HCT116 (cell line): ENCODE measurements around the gene TEAD1. TPM values are rescaled to one million over a fixed set of nuclear protein-coding genes. Genes with fewer than 3 reads are reported as not detected.

ENCODE experiments used
- ATAC-seq: fragments of 200-7000 bp; cut with Tn5 transposase; 2 replicates; pipeline ENCODE4 v1.9.1; 2020; ENCODE audit warnings: mild to moderate bottlenecking, moderate library complexity
- BruUV-seq: library from RNA; stranded (reverse); fragments of 400-500 nt; replicated peaks from 2 replicates; lab custom pipeline; 2021; lab: Mats Ljungman, UMichigan
- CTCF ChIA-PET: fragments of 300-600 bp; sonication (Branson Sonifier 250); formaldehyde crosslinking; loops from one replicate; lab custom pipeline; 2021; ENCODE audit warnings: antibody characterized with exemption; lab: Charles Lee
- POLR2A ChIA-PET: fragments of 300-600, 350-600 bp; sonication (Branson Sonifier 250); formaldehyde crosslinking; loops from one replicate; lab custom pipeline; 2021; ENCODE audit warnings: antibody characterized with exemption; lab: Charles Lee
- RAD21 ChIA-PET, 2 experiments: fragments of 300-600 bp; sonication (Branson Sonifier 250); formaldehyde crosslinking; loops; one replicate each; lab custom pipeline; 2023; ENCODE audit warnings: low total read pairs in 2 of 2; ENCODE audit not compliant: uncharacterized antibody in 2 of 2, unreplicated experiment in 2 of 2, low non-redundant PET in 1 of 2; lab: Charles Lee
- DNase-seq: peaks from one replicate; pipeline ENCODE4 v3.0.0-alpha.2; 2010; ENCODE audit warnings: low read depth, low spot score
- H2AFZ ChIP-seq: fragments of 200-600 bp; shearing (Covaris generic), sonication (generic); 2 replicates; pipeline ENCODE4 v1.6.1; 2017; ENCODE audit warnings: low read depth, mixed run types, mixed read lengths, antibody characterized with exemption, low read length; ENCODE audit not compliant: poor library complexity, severe bottlenecking
- H3K27ac ChIP-seq: 2 replicates; pipeline ENCODE4 v1.5.1; 2012; ENCODE audit warnings: low read depth, low read length
- H3K27me3 ChIP-seq: fragments of 200-600 bp; sonication (generic); 2 replicates; pipeline ENCODE4 v1.6.1; 2016; ENCODE audit warnings: mixed run types, low read length, mixed read lengths; ENCODE audit not compliant: insufficient read depth
- H3K36me3 ChIP-seq, 2 experiments: fragments of 200-500 bp in 1 of 2; fragments of 200-600 bp in 1 of 2; sonication (Bioruptor generic) in 1 of 2; sonication (generic) in 1 of 2; 2 replicates each; pipeline versions ENCODE4 v1.5.1 to v1.6.1; 2014 to 2016; ENCODE audit warnings: low read length in 2 of 2, inconsistent platforms in 1 of 2, mixed read lengths in 1 of 2, mixed run types in 1 of 2; ENCODE audit not compliant: insufficient read depth in 2 of 2, control insufficient read depth in 1 of 2
- H3K4me1 ChIP-seq, 2 experiments: fragments of 200-600 bp in 1 of 2; sonication (generic) in 1 of 2; 2 replicates each; pipeline versions ENCODE4 v1.5.1 to v1.6.1; 2012 to 2017; ENCODE audit warnings: low read length in 2 of 2, inconsistent platforms in 1 of 2, mild to moderate bottlenecking in 1 of 2, mixed read lengths in 1 of 2, mixed run types in 1 of 2, moderate library complexity in 1 of 2; ENCODE audit not compliant: insufficient read depth in 2 of 2, control insufficient read depth in 1 of 2
- H3K4me2 ChIP-seq: fragments of 200-600 bp; sonication (generic); 2 replicates; pipeline ENCODE4 v1.6.1; 2017; ENCODE audit warnings: mixed run types, low read length, mixed read lengths
- H3K4me3 ChIP-seq, 2 experiments: fragments of 200-600 bp in 1 of 2; sonication (generic) in 1 of 2; replicated peaks in 1 of 2; 2 replicates each; pipeline ENCODE4 v1.5.1; 2011 to 2016; ENCODE audit warnings: low read length in 2 of 2, control low read depth in 1 of 2, low read depth in 1 of 2, mild to moderate bottlenecking in 1 of 2, mixed read lengths in 1 of 2, mixed run types in 1 of 2
- H3K79me2 ChIP-seq: fragments of 200-600 bp; sonication (generic); 2 replicates; pipeline ENCODE4 v1.6.1; 2017; ENCODE audit warnings: mild to moderate bottlenecking, mixed run types, low read length, moderate library complexity, mixed read lengths; ENCODE audit not compliant: insufficient read depth
- H3K9ac ChIP-seq: fragments of 200-600 bp; sonication (generic); 2 replicates; pipeline ENCODE4 v1.6.1; 2016; ENCODE audit warnings: low read length, mixed read lengths
- H3K9me2 ChIP-seq: fragments of 200-600 bp; sonication (generic), shearing (Covaris generic); 2 replicates; pipeline ENCODE4 v1.6.1; 2017; ENCODE audit warnings: mixed run types, mild to moderate bottlenecking, moderate library complexity; ENCODE audit not compliant: insufficient read depth
- H3K9me3 ChIP-seq, 2 experiments: fragments of 200-500 bp in 1 of 2; fragments of 200-600 bp in 1 of 2; sonication (Bioruptor generic) in 1 of 2; sonication (generic) in 1 of 2; 2 replicates each; pipeline ENCODE4 v1.6.1; 2014 to 2017; ENCODE audit warnings: low read length in 2 of 2, mixed read lengths in 2 of 2, inconsistent platforms in 1 of 2, low read depth in 1 of 2, mild to moderate bottlenecking in 1 of 2, mixed run types in 1 of 2, moderate library complexity in 1 of 2; ENCODE audit not compliant: control insufficient read depth in 1 of 2, insufficient read depth in 1 of 2
- H4K20me1 ChIP-seq: fragments of 200-600 bp; sonication (generic), shearing (Covaris generic); 2 replicates; pipeline ENCODE4 v1.6.1; 2017; ENCODE audit warnings: mixed run types, mild to moderate bottlenecking, moderate library complexity; ENCODE audit not compliant: insufficient read depth
- ATF3 ChIP-seq: IDR thresholded peaks from 2 replicates; pipeline ENCODE4 v1.6.1; 2012
- CBX3 ChIP-seq: IDR thresholded peaks from 2 replicates; pipeline ENCODE4 v1.6.1; 2012; ENCODE audit warnings: low read depth
- ELF1 ChIP-seq: IDR thresholded peaks from 2 replicates; pipeline ENCODE4 v1.6.1; 2012; ENCODE audit warnings: low read depth, borderline replicate concordance
- FOSL1 ChIP-seq: IDR thresholded peaks from 2 replicates; pipeline ENCODE4 v1.6.1; 2012; ENCODE audit warnings: low read depth
- MAX ChIP-seq: IDR thresholded peaks from 2 replicates; pipeline ENCODE4 v1.6.1; 2012
- POLR2A ChIP-seq: IDR thresholded peaks from 2 replicates; pipeline ENCODE4 v1.7.0; 2011; ENCODE audit warnings: borderline replicate concordance; ENCODE audit not compliant: insufficient read depth, insufficient read length; ENCODE audit errors: extremely low read depth
- POLR2AphosphoS5 ChIP-seq: IDR thresholded peaks from 2 replicates; pipeline ENCODE4 v1.6.1; 2011; ENCODE audit warnings: mild to moderate bottlenecking, low read depth, low read length, moderate library complexity
- RAD21 ChIP-seq: IDR thresholded peaks from 2 replicates; pipeline ENCODE4 v1.6.1; 2012; ENCODE audit warnings: low read depth, mild to moderate bottlenecking
- SIN3A ChIP-seq: IDR thresholded peaks from 2 replicates; pipeline ENCODE4 v1.6.1; 2012; ENCODE audit warnings: low read depth
- SP1 ChIP-seq: IDR thresholded peaks from 2 replicates; pipeline ENCODE4 v1.6.1; 2012; ENCODE audit warnings: low read depth
- TCF7L2 ChIP-seq: IDR thresholded peaks from 2 replicates; pipeline ENCODE4 v1.7.0; 2011; ENCODE audit warnings: borderline replicate concordance, inconsistent platforms; ENCODE audit not compliant: insufficient read depth, insufficient read length; ENCODE audit errors: extremely low read depth
- YY1 ChIP-seq: IDR thresholded peaks from 2 replicates; pipeline ENCODE4 v1.6.1; 2011; ENCODE audit warnings: low read length, low read depth, moderate library complexity, mild to moderate bottlenecking; ENCODE audit not compliant: insufficient replicate concordance; ENCODE audit errors: extremely low read depth
- ZNF274 ChIP-seq: fragments of 200-500 bp; sonication (Bioruptor generic); IDR thresholded peaks from 2 replicates; pipeline ENCODE4 v1.6.1; 2014; ENCODE audit warnings: mild to moderate bottlenecking, low read depth, low read length, inconsistent platforms
- intact Hi-C: fragments of 100-400 bp; cut with micrococcal nuclease; formaldehyde crosslinking; loops from 2 replicates; pipeline ENCODE4 v1.10.0; 2022
- total RNA-seq: library from RNA; stranded (reverse); gene quantifications from one replicate; pipeline ENCODE4 v1.2.1, GENCODE V29; 2021; ENCODE audit not compliant: unreplicated experiment
- TF ChIP-seq, protein P1 (sequence below), 3 experiments: fragments of 200-600 bp in 1 of 3; sonication (generic) in 1 of 3; IDR thresholded peaks in 2 of 3; conservative IDR thresholded peaks in 1 of 3; 2 replicates each; pipeline ENCODE4 v1.5.1; 2012 to 2017; ENCODE audit warnings: low read depth in 2 of 3, low read length in 2 of 3, antibody characterized with exemption in 1 of 3, borderline replicate concordance in 1 of 3, control low read depth in 1 of 3, mild to moderate bottlenecking in 1 of 3, mixed read lengths in 1 of 3, mixed run types in 1 of 3, moderate library complexity in 1 of 3; ENCODE audit not compliant: insufficient read depth in 1 of 3

Gene TEAD1
- total RNA-seq, 1 experiment from 2014 or later: 103 TPM

DNA sequence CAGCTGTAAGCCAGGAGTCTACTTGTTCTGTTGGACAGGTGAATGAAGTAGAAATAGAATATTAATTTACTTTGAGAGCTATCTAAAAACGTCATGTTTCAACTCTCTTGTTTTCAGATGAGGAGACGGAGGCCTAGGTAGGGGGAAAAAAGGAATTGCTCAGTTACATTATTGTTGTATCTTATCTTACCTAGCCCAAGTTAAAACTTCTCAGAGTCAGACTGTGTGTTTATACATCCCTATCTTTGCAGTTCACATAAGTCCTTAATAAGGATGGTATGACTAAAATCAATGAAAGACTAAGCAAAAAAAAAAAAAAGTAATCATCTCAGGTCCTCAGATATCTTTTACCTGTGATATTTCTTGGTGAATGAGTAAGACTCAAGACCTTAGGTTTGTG lies 62.8 kb downstream of the TEAD1 start:
- H3K79me2 ChIP-seq: peaks cover 87% of the 10 kb centered on the region
- no peak overlapping the region for H3K27ac ChIP-seq
- H3K9me3 ChIP-seq: no peaks in the 10 kb centered on the region
- H4K20me1 ChIP-seq: peaks cover 8% of the 10 kb centered on the region; the same call in 1 of the 2 replicates
- no peaks in the 10 kb centered on the region for H3K27me3 ChIP-seq
- no peak for TF ChIP-seq YY1
- no peak for TF ChIP-seq MAX
- TF ChIP-seq ZNF274: no peak
- TF ChIP-seq POLR2AphosphoS5: no peak
- no peak for TF ChIP-seq SIN3A
- TF ChIP-seq ELF1: no peak
- no peak for TF ChIP-seq SP1
- no peak for TF ChIP-seq ATF3
- no peak for TF ChIP-seq RAD21
- TF ChIP-seq, protein P1, sequence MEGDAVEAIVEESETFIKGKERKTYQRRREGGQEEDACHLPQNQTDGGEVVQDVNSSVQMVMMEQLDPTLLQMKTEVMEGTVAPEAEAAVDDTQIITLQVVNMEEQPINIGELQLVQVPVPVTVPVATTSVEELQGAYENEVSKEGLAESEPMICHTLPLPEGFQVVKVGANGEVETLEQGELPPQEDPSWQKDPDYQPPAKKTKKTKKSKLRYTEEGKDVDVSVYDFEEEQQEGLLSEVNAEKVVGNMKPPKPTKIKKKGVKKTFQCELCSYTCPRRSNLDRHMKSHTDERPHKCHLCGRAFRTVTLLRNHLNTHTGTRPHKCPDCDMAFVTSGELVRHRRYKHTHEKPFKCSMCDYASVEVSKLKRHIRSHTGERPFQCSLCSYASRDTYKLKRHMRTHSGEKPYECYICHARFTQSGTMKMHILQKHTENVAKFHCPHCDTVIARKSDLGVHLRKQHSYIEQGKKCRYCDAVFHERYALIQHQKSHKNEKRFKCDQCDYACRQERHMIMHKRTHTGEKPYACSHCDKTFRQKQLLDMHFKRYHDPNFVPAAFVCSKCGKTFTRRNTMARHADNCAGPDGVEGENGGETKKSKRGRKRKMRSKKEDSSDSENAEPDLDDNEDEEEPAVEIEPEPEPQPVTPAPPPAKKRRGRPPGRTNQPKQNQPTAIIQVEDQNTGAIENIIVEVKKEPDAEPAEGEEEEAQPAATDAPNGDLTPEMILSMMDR (IDR thresholded peaks at IDR 0.05 in 2 of 3, conservative IDR thresholded peaks at IDR 0.05 in 1 of 3; ENCODE audit: borderline replicate concordance in 1 of 3, insufficient read depth in 1 of 3, low read depth in 2 of 3, low read length in 2 of 3): no peak
- TF ChIP-seq FOSL1: no peak
- no peak for TF ChIP-seq CBX3
- no peak for TF ChIP-seq POLR2A
- no peak for TF ChIP-seq TCF7L2
- ChIA-PET RAD21 (no interaction called here), POLR2A (no interaction called here), CTCF (interaction anchor here (0.7 kb wide), 1 partner anchor 1515 kb away, joined by 4 read pairs; no protein-coding TSS in a partner anchor)
- no peak overlapping the region for H3K9ac ChIP-seq
- H3K4me2 ChIP-seq: no peak overlapping the region
- no peak overlapping the region for H3K4me3 ChIP-seq
- H2AFZ ChIP-seq: no peak overlapping the region
- no TSS peak for BruUV-seq
- peaks cover 8 to 11% of the 10 kb centered on the region in 2 experiments; a peak in 3 of 4 replicates for H3K4me1 ChIP-seq
- H3K36me3 ChIP-seq: no peaks in the 10 kb centered on the region
- ATAC-seq (no peak), DNase-seq (no peak)
- intact Hi-C loops: no loop called here
- H3K9me2 ChIP-seq: no peaks in the 10 kb centered on the region
